HG03521 (cell line): ENCODE results near the gene BLID.

Source experiments
- ATAC-seq: cut with Tn5 transposase; IDR thresholded peaks from one replicate; pipeline ENCODE4 v1.9.1; 2021; ENCODE audit warnings: mild to moderate bottlenecking, moderate library complexity; ENCODE audit not compliant: unreplicated experiment

Gene BLID

GRCh38 chr11:122115524-122116379 lies at the start of gene BLID:
TSS of gene BLID (minus strand) at chr11:122116215. CDS start at chr11:122115922, 293 bp downstream.
- no peak for ATAC-seq

- no peak for ATAC-seq
Observed at GRCh38 chr11:122163053-122163819, 47.2 kb upstream of the BLID start.

- no peak for ATAC-seq
Observed at GRCh38 chr11:122162095-122162494, 46.1 kb upstream of the BLID start.

GRCh38 chr11:122160841-122161590 lies 45.0 kb upstream of the BLID start:
- ATAC-seq, result no peak

GRCh38 chr11:122159861-122160260 lies 43.8 kb upstream of the BLID start:
- no peak for ATAC-seq

GRCh38 chr11:122159173-122159721 lies 43.2 kb upstream of the BLID start:
- no peak for ATAC-seq

GRCh38 chr11:122158171-122158570 lies 42.2 kb upstream of the BLID start:
- no peak for ATAC-seq

- no peak for ATAC-seq
Observed at GRCh38 chr11:122157653-122158161, 41.7 kb upstream of the BLID start.

- ATAC-seq, result no peak
Observed at GRCh38 chr11:122156940-122157382, 40.9 kb upstream of the BLID start.

- no peak for ATAC-seq
Observed at GRCh38 chr11:122155765-122156527, 39.9 kb upstream of the BLID start.

- no peak for ATAC-seq
Observed at GRCh38 chr11:122154994-122155393, 39.0 kb upstream of the BLID start.

GRCh38 chr11:122154227-122154626 lies 38.2 kb upstream of the BLID start:
- ATAC-seq, result no peak

- ATAC-seq, result no peak
Observed at GRCh38 chr11:122153746-122154145, 37.7 kb upstream of the BLID start.

- no peak for ATAC-seq
Observed at GRCh38 chr11:122150216-122151124, 34.5 kb upstream of the BLID start.

GRCh38 chr11:122149202-122149601 lies 33.2 kb upstream of the BLID start:
- no peak for ATAC-seq

- no peak for ATAC-seq
Observed at GRCh38 chr11:122146475-122146874, 30.5 kb upstream of the BLID start.

GRCh38 chr11:122145715-122146274 lies 29.8 kb upstream of the BLID start:
- ATAC-seq, result no peak

- ATAC-seq, result no peak
Observed at GRCh38 chr11:122144752-122145151, 28.7 kb upstream of the BLID start.

GRCh38 chr11:122141725-122142124 lies 25.7 kb upstream of the BLID start:
- no peak for ATAC-seq
